Activated effector memory CD4-positive, alpha-beta T cell treated with anti-CD3 and anti-CD28 coated beads, Interleukin-2, amount 50 U/mL, for 16 hours (primary cell): ENCODE data around the gene ARHGAP9.

Source experiments
- DNase-seq: peaks from one replicate; pipeline ENCODE4 v3.0.0-alpha.2; 2020

Gene ARHGAP9

GRCh38 chr12:57470970-57471656 is 8.6 kb downstream of the ARHGAP9 start:
- DNase-seq, result no peak

GRCh38 chr12:57470286-57470969 is 9.2 kb downstream of the ARHGAP9 start:
- DNase-seq, result no peak

- DNase-seq, result no peak
These were observed 10.1 kb downstream of the ARHGAP9 start for GRCh38 chr12:57469296-57470164.

GRCh38 chr12:57467915-57468314 is 11.8 kb downstream of the ARHGAP9 start:
- DNase-seq, result no peak

GRCh38 chr12:57467212-57467874 is 12.3 kb downstream of the ARHGAP9 start:
- DNase-seq, result no peak

GRCh38 chr12:57465747-57466505 is 13.7 kb downstream of the ARHGAP9 start:
- no peak for DNase-seq

- DNase-seq, result no peak
These were observed 14.5 kb downstream of the ARHGAP9 start for GRCh38 chr12:57465030-57465746.

GRCh38 chr12:57464569-57464968 is 15.1 kb downstream of the ARHGAP9 start:
- no peak for DNase-seq

- DNase-seq, result no peak
These were observed 16.8 kb downstream of the ARHGAP9 start for GRCh38 chr12:57462912-57463253.

GRCh38 chr12:57462251-57462911 is 17.3 kb downstream of the ARHGAP9 start:
- peak; percentile 95 for DNase-seq

GRCh38 chr12:57461917-57462250 is 17.8 kb downstream of the ARHGAP9 start:
- DNase-seq, result no peak

GRCh38 chr12:57461276-57461916 is 18.3 kb downstream of the ARHGAP9 start:
- peak; percentile 76 for DNase-seq

- DNase-seq, result no peak
These were observed 18.8 kb downstream of the ARHGAP9 start for GRCh38 chr12:57460841-57461275.

GRCh38 chr12:57460468-57460784 is 19.2 kb downstream of the ARHGAP9 start:
- no peak for DNase-seq

- DNase-seq, result no peak
These were observed 19.8 kb downstream of the ARHGAP9 start, which contains the start of gene GLI1 for GRCh38 chr12:57459750-57460467. GLI1 (plus strand) TSS chr12:57459785; CDS start chr12:57463692, 3,907 bp downstream.

GRCh38 chr12:57459055-57459749 is 20.5 kb downstream of the ARHGAP9 start:
- peak; percentile 97 for DNase-seq

GRCh38 chr12:57458665-57459054 is 21.0 kb downstream of the ARHGAP9 start:
- DNase-seq, result no peak

GRCh38 chr12:57456737-57457490 is 22.8 kb downstream of the ARHGAP9 start:
- DNase-seq, result no peak
